ENCODE results near the gene TSPO2.
"Not testable (repeated sequence)": the region's sequence is repeated elsewhere in the genome, so short reads cannot be mapped to it uniquely, and the experiment has no call there.

DNA sequence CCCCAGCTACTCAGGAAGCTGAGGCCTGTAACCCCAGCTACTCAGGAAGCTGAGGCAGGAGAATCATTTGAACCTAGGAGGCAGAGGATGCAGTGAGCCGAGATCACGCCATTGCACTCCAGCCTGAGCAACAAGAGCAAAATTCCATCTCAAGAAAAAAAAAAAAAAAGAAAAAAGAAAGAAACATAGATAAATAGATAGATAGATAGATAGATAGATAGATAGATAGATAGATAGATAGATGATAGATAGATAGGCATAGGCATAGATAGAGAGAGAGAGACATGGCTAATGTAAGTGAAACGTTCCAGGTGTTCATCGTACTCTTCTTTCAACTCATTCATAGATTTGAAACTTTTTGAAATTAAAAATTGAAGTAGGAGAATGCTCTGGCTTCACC, 35.3 kb upstream of the TSPO2 start:
- TF ChIP-seq, protein P1, sequence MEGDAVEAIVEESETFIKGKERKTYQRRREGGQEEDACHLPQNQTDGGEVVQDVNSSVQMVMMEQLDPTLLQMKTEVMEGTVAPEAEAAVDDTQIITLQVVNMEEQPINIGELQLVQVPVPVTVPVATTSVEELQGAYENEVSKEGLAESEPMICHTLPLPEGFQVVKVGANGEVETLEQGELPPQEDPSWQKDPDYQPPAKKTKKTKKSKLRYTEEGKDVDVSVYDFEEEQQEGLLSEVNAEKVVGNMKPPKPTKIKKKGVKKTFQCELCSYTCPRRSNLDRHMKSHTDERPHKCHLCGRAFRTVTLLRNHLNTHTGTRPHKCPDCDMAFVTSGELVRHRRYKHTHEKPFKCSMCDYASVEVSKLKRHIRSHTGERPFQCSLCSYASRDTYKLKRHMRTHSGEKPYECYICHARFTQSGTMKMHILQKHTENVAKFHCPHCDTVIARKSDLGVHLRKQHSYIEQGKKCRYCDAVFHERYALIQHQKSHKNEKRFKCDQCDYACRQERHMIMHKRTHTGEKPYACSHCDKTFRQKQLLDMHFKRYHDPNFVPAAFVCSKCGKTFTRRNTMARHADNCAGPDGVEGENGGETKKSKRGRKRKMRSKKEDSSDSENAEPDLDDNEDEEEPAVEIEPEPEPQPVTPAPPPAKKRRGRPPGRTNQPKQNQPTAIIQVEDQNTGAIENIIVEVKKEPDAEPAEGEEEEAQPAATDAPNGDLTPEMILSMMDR (conservative IDR thresholded peaks at IDR 0.05 in 1 of 2, IDR thresholded peaks at IDR 0.05 in 1 of 2; ENCODE audit: low read depth in 1 of 2, low read length in 2 of 2), result not testable (repeated sequence)
- TF ChIP-seq EZH2 (IDR thresholded peaks at IDR 0.05; ENCODE audit: low read length, missing control alignments), result not testable (repeated sequence)
